Measurements from ENCODE around the gene ZNF487.

The ZNF487 gene

DNA sequence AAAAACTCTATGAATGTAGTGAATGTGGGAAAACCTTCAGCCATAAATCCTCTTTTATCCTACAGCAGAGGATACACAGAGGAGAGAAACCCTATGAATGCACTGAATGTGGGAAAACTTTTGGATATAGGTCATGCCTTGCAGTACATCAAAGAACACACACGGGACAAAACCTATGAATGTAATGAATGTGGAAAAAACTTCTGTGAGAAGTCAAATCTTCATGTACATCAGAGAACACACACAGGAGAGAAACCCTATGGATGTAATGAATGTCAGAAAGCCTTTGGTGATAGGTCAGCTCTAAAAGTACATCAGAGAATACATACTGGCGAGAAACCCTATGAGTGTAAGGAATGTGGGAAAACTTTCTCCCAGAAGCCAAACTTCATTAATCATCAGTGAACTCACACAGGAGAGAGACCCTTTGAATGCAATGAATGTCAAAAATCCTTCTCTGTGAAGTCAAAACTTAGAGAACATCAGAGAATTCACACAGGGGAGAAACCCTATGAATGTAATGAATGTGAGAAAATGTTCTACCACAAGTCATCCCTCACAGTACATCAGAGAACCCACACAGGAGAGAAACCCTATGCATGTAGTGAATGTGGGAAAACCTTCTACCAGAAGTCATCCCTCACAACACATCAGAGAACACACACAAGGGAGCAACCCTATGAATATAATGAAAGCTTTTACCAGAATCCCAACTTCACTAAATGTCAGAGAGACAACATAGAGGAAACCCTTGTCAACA, 45.6 kb downstream of the ZNF487 start:
- peaks cover 21% of the 10 kb centered on the region for H3K36me3 Mint-ChIP-seq
- H3K4me3 Mint-ChIP-seq, result no peak overlapping the region
- H3K9me3 Mint-ChIP-seq (ENCODE audit: low read depth), result peaks cover 21% of the 10 kb centered on the region
- H3K4me1 Mint-ChIP-seq (ENCODE audit: low read depth), result no peaks in the 10 kb centered on the region
- no peaks in the 10 kb centered on the region for H3K27me3 Mint-ChIP-seq
- no peak overlapping the region for H3K27ac Mint-ChIP-seq

DNA sequence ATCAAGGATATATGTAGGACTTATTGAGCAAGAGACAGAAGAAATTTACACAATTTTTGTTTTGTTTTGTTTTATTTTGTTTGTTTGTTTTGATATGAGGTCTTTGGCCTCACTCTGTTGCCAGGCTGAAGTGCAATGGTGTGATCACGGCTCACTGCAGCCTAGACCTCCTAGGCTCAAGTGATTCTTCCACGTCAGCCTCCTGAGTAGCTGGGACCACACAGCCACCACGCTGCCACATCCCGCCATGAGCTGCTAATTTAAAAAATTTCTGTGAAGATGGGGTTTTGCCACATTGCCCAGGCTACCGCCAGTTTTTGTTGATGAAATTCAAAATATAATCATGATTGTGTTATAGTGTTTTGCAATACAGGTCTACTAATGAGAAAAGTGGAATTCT, 54.9 kb downstream of the ZNF487 start:
- Mint-ChIP-seq H3K9me3 (ENCODE audit: low read depth) (peaks cover 6% of the 10 kb centered on the region), H3K4me1 (ENCODE audit: low read depth) (no peaks in the 10 kb centered on the region), H3K27ac (no peak overlapping the region), H3K36me3 (peaks cover 5% of the 10 kb centered on the region), H3K27me3 (no peaks in the 10 kb centered on the region), H3K4me3 (no peak overlapping the region)

GRCh38 chr10:43502931-43503330, 66.0 kb downstream of the ZNF487 start:
- Mint-ChIP-seq H3K27ac (no peak overlapping the region), H3K4me1 (ENCODE audit: low read depth) (no peaks in the 10 kb centered on the region), H3K27me3 (no peaks in the 10 kb centered on the region), H3K36me3 (peaks cover 2% of the 10 kb centered on the region), H3K4me3 (no peak overlapping the region), H3K9me3 (ENCODE audit: low read depth) (no peaks in the 10 kb centered on the region)

DNA sequence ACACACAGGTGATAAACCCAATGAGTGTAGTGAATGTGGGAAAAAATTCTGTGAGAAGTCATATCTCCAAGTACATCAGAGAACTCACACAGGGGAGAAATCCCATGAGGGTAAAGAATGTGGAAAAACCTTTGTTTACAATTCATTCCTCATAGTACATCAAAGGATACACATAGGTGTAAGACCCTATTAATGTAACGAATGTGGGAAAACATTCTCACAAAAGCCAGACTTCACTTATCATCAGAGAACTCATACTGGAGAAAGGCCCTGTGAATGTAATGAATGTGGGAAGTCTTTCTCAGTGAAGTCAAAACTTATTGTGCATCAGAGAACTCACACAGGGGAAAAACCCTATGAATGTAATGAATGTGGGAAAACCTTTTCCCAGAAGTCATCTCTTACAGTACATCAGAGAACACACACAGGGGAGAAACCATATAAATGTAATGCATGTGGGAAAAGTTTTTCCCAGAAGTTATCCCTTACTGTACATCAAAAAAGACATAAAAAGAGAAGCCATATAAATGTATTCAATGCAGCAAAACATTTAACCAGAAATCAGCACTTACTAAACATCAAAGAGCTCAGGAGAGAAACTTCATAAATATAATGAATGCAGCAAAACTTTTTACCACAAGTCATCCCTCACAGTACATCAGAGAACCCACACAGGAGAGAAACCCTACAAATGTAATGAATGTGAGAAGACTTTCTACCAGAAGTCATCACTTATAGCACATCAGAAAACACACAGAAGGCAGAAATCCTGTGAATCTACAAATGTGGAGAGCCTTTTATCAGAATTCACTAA, 87.7 kb downstream of the ZNF487 start:
- no peak overlapping the region for H3K27ac Mint-ChIP-seq
- H3K9me3 Mint-ChIP-seq (ENCODE audit: low read depth), result peaks cover 49% of the 10 kb centered on the region
- no peak overlapping the region for H3K4me3 Mint-ChIP-seq
- no peaks in the 10 kb centered on the region for H3K4me1 Mint-ChIP-seq (ENCODE audit: low read depth)
- H3K27me3 Mint-ChIP-seq, result peaks cover 2% of the 10 kb centered on the region
- H3K36me3 Mint-ChIP-seq, result peaks cover 30% of the 10 kb centered on the region

Data from activated naive CD8-positive, alpha-beta T cell (primary cell).